Measurements from ENCODE around the gene LDLRAD3. TPM values are rescaled to one million over a fixed set of nuclear protein-coding genes. Genes with fewer than 3 reads are reported as not detected.

Gene LDLRAD3
- total and polyA plus RNA-seq, 11 donors: 1.1 to 7.7 (median 2.6) TPM

- intact Hi-C loops (cut with DNase I): no loop called here
- DNase-seq (no peak), ATAC-seq (no peak)
- 94% methylated on average over 11 of the region's 11 CpGs for WGBS, 4 donors
- peaks cover 0 to 17% (median 2%) of the 10 kb centered on the region in 12 donors for H3K9me3 ChIP-seq
- peaks cover 0 to 21% (median 4%) of the 10 kb centered on the region in 9 donors for H3K36me3 ChIP-seq
- no peaks in the 10 kb centered on the region for H3K4me1 ChIP-seq
- H3K4me3 ChIP-seq: no peak overlapping the region
- no peaks in the 10 kb centered on the region for H3K27me3 ChIP-seq
- no peak overlapping the region for H3K27ac ChIP-seq
- TF ChIP-seq POLR2A (IDR thresholded peaks at IDR 0.05): no peak
- TF ChIP-seq CTCF (IDR thresholded peaks at IDR 0.05): no peak
Measured at GRCh38 chr11:36081274-36081945, 137.5 kb downstream of the LDLRAD3 start.

GRCh38 chr11:36086366-36086765 lies 142.5 kb downstream of the LDLRAD3 start:
- ATAC-seq (no peak), DNase-seq (no peak)
- Histone ChIP-seq H3K4me3 (no peak overlapping the region), H3K9me3 (peaks cover 0 to 17% (median 2%) of the 10 kb centered on the region in 12 donors), H3K36me3 (peaks cover 0 to 21% (median 4%) of the 10 kb centered on the region in 9 donors), H3K27ac (no peak overlapping the region), H3K27me3 (peaks cover 0 to 2% (median 0%) of the 10 kb centered on the region in 9 donors), H3K4me1 (peaks cover 0 to 16% (median 3%) of the 10 kb centered on the region in 12 donors)
- WGBS, 4 donors: 82 to 90% (median 89%) methylated on average over 6 of the region's 6 CpGs
- intact Hi-C loops (cut with DNase I): no loop called here
- TF ChIP-seq POLR2A (IDR thresholded peaks at IDR 0.05) (no peak), CTCF (IDR thresholded peaks at IDR 0.05) (no peak)

GRCh38 chr11:36088266-36088972 lies 144.6 kb downstream of the LDLRAD3 start:
- DNase-seq: no peak
- ATAC-seq: peak in 2 of 4 donors; percentile 41 to 44
- intact Hi-C loops (cut with DNase I): no loop called here
- 66 to 76% (median 73%) methylated on average over 6 of the region's 6 CpGs for WGBS, 4 donors
- TF ChIP-seq CTCF (IDR thresholded peaks at IDR 0.05): no peak
- TF ChIP-seq POLR2A (IDR thresholded peaks at IDR 0.05): no peak
- H3K4me3 ChIP-seq: no peak overlapping the region
- H3K36me3 ChIP-seq: peaks cover 0 to 6% (median 0%) of the 10 kb centered on the region in 9 donors
- peaks cover 0 to 2% (median 0%) of the 10 kb centered on the region in 9 donors for H3K27me3 ChIP-seq
- H3K4me1 ChIP-seq: peaks cover 0 to 26% (median 3%) of the 10 kb centered on the region in 12 donors
- peak overlapping the region in 1 of 12 donors; percentile 21 for H3K27ac ChIP-seq
- peaks cover 0 to 21% (median 4%) of the 10 kb centered on the region in 12 donors for H3K9me3 ChIP-seq

- DNase-seq (no peak), ATAC-seq (no peak)
- no peak overlapping the region for H3K27ac ChIP-seq
- intact Hi-C loops (cut with DNase I): no loop called here
- peaks cover 0 to 2% (median 0%) of the 10 kb centered on the region in 9 donors for H3K27me3 ChIP-seq
- TF ChIP-seq CTCF (IDR thresholded peaks at IDR 0.05) (no peak), POLR2A (IDR thresholded peaks at IDR 0.05) (no peak)
- H3K9me3 ChIP-seq: peaks cover 0 to 25% (median 7%) of the 10 kb centered on the region in 12 donors
- peaks cover 0 to 26% (median 3%) of the 10 kb centered on the region in 12 donors for H3K4me1 ChIP-seq
- H3K4me3 ChIP-seq: no peak overlapping the region
- H3K36me3 ChIP-seq: peaks cover 0 to 3% (median 0%) of the 10 kb centered on the region in 9 donors
Measured at GRCh38 chr11:36089920-36090319, 146.1 kb downstream of the LDLRAD3 start.
